ENCODE data around the gene GPX4. TPM values are rescaled to one million over a fixed set of nuclear protein-coding genes. Genes with fewer than 3 reads are reported as not detected.

Gene GPX4
- total RNA-seq, 1 donor from 2014 or later = 210 TPM

GRCh38 chr19:1069009-1069779 is 34.6 kb upstream of the GPX4 start:
- Mint-ChIP-seq H3K36me3 (ENCODE audit: unreplicated experiment) (peaks cover 4% of the 10 kb centered on the region), H3K4me3 (ENCODE audit: unreplicated experiment) (peak overlapping the region; percentile 70), H3K27ac (ENCODE audit: unreplicated experiment) (no peak overlapping the region)

DNA sequence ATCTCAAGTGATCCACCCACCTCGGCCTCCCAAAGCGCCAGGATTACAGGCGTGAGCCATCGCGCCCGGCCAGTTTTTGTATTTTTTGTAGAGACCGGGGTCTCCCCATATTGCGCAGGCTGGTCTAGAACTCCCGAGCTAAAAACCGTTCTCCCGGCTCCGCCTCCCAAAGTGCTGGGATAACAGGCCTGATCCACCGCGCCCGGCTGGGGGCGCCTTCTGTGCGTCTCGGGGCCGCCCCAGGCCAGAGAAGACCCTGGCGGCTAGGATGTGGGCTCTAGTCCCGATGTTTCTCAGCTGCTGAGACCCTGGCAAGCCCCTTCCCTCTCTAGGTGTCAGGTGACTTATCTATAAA is 33.2 kb upstream of the GPX4 start:
- Mint-ChIP-seq H3K36me3 (ENCODE audit: unreplicated experiment) (peaks cover 4% of the 10 kb centered on the region), H3K27ac (ENCODE audit: unreplicated experiment) (no peak overlapping the region), H3K4me3 (ENCODE audit: unreplicated experiment) (no peak overlapping the region), H3K27me3 (ENCODE audit: unreplicated experiment) (peaks cover 9% of the 10 kb centered on the region), H3K9me3 (ENCODE audit: unreplicated experiment) (no peaks in the 10 kb centered on the region), H3K4me1 (ENCODE audit: low read depth, unreplicated experiment) (peaks cover 1% of the 10 kb centered on the region)
- TF ChIP-seq, protein P1, sequence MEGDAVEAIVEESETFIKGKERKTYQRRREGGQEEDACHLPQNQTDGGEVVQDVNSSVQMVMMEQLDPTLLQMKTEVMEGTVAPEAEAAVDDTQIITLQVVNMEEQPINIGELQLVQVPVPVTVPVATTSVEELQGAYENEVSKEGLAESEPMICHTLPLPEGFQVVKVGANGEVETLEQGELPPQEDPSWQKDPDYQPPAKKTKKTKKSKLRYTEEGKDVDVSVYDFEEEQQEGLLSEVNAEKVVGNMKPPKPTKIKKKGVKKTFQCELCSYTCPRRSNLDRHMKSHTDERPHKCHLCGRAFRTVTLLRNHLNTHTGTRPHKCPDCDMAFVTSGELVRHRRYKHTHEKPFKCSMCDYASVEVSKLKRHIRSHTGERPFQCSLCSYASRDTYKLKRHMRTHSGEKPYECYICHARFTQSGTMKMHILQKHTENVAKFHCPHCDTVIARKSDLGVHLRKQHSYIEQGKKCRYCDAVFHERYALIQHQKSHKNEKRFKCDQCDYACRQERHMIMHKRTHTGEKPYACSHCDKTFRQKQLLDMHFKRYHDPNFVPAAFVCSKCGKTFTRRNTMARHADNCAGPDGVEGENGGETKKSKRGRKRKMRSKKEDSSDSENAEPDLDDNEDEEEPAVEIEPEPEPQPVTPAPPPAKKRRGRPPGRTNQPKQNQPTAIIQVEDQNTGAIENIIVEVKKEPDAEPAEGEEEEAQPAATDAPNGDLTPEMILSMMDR (IDR thresholded peaks at IDR 0.05; ENCODE audit: partially characterized antibody, unreplicated experiment) = no peak
- DNase-seq = no peak

More at GRCh38 chr19:1069009-1069779, 34.6 kb upstream of the GPX4 start:
- Mint-ChIP-seq H3K9me3 (ENCODE audit: unreplicated experiment) (peaks cover 5% of the 10 kb centered on the region), H3K27me3 (ENCODE audit: unreplicated experiment) (peaks cover 9% of the 10 kb centered on the region), H3K4me1 (ENCODE audit: low read depth, unreplicated experiment) (peaks cover 3% of the 10 kb centered on the region)
- TF ChIP-seq, protein P1 (IDR thresholded peaks at IDR 0.05; ENCODE audit: partially characterized antibody, unreplicated experiment) = no peak
- no peak for DNase-seq

DNA sequence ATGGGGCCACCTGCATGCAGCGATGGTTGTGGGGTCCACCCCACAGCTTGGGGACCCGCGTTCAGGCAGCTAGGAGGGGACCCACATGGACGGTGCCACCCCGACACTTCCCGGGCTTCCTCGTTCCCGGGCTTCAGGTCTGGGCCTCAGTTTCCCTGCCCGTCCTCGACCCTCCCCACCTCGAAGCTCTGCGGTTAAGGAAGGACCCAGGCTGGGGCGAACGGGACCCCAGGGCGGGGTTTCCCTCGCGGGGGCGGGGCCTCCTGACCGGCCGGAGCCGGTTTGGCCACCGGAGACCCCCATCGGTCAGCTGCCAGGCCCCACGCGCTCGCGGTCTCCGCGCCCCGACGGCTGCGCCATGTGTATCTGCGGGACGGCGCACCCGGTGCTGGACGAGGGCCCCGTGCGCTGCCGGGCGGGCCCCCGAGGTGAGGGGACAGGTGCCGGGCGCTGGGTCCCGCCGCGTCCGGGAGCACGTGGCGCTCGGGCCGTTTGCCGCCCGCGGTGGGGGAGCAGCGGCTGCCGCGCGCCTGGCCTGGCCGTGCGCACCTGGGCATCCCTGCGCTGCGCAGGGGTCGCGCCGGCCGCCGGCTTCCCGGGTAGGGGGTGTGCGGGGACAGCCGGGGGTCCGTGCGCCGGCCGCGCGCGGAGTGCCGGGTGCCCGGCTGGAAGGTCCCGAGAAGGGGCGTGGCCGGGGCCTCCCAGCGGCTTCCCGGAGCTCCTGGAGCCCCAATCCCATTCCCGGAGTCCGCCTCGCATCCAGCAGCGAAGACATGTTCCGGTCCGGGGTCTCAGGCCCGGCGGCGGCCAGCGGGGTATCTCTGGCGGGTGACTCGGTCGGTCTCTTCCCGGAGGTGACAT is 32.6 kb upstream of the GPX4 start:
- Mint-ChIP-seq H3K27ac (ENCODE audit: unreplicated experiment) (peak overlapping the region; percentile 38), H3K4me1 (ENCODE audit: low read depth, unreplicated experiment) (peaks cover 1% of the 10 kb centered on the region), H3K4me3 (ENCODE audit: unreplicated experiment) (peak overlapping the region; percentile 74), H3K36me3 (ENCODE audit: unreplicated experiment) (peaks cover 4% of the 10 kb centered on the region), H3K27me3 (ENCODE audit: unreplicated experiment) (peaks cover 11% of the 10 kb centered on the region), H3K9me3 (ENCODE audit: unreplicated experiment) (no peaks in the 10 kb centered on the region)
- no peak for DNase-seq
- TF ChIP-seq, protein P1 (IDR thresholded peaks at IDR 0.05; ENCODE audit: partially characterized antibody, unreplicated experiment) = no peak

DNA sequence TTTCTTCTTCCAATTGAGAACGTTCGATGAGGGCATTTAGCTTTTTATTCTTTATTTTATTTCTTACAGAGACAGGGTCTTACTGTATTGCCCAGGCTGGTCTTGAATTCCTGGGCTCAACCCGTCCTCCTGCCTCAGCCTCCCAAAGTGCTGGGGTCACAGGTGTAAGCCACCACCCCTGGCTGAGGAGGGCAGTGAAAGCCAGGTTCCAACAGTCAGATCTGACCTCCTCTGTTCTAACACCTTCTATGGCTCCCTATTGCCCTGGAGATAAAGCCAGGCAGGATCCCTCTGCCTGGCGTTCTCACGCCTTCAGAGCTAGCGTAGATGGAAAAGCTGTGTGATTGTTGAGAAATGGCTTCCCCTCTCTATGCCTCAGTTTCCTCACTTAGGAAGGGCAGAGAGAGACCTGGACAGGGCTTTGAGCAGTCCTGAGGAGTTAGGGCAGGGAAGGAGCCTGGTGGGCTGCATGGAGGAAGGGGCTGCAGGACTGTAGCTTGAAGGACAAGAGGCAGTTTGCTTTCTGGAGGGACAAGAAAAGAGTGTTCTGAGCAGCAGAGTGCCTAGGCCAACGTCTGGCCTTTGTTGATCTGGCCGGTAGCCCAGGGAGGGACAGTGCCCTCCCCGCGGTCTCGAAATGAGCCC is 31.3 kb upstream of the GPX4 start:
- Mint-ChIP-seq H3K4me1 (ENCODE audit: low read depth, unreplicated experiment) (peaks cover 1% of the 10 kb centered on the region), H3K27ac (ENCODE audit: unreplicated experiment) (no peak overlapping the region), H3K4me3 (ENCODE audit: unreplicated experiment) (no peak overlapping the region), H3K27me3 (ENCODE audit: unreplicated experiment) (peaks cover 11% of the 10 kb centered on the region), H3K36me3 (ENCODE audit: unreplicated experiment) (peaks cover 4% of the 10 kb centered on the region), H3K9me3 (ENCODE audit: unreplicated experiment) (no peaks in the 10 kb centered on the region)
- DNase-seq = no peak
- TF ChIP-seq, protein P1 (IDR thresholded peaks at IDR 0.05; ENCODE audit: partially characterized antibody, unreplicated experiment) = no peak

All from glutamatergic neuron (in vitro differentiated cells).